ELR (cell line): ENCODE data around the gene TTC32.

Experiments used
- DNase-seq: peaks from one replicate; pipeline ENCODE4 v3.0.0-alpha.2; 2015; ENCODE audit warnings: low read depth

The TTC32 gene

DNA sequence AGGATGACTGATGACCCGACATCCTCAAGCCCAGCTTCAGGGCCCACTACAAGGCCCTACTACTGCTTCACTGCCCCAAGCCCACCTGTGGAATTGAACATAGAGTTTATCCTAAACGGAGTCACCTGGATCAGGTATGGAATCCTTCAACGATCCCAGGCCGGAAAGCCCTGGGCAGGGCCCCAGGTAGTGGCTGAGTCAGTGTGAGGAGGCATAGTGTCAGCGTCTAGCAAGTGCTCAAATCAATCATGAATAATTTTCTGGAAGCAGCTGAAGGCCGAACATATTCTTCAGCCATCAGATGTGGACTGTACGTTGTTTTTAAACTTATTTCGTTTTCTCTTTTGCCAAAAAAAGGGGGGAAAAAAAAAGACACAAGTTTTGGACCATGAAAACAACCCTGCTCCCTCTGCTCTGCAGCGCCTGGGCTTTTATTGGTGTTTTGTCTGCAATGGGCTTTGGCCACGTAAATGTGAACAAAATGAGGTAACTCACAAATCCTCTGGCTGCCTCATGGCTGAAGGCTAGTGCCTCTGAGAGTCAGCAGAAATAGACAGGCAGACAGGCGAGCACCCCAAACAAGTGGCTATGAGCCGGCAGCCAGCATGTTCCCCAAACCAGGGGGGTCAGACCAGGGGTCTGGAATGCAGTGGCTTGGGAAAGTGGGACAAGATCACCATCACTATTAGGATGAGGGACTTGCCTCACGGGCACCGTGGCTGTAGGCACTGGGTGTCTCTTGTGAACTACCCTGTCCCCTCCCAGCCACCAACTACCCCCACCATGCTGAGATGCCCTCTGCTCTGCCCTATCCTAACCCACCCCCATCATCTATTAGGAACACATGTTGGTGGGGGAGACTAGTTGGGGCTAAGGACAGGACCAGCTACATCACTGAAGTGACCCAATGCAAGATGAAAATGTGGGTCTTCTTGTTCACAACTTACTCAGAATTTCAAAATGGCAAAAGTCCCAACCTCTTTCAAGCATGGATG, 51.4 kb downstream of the TTC32 start:
- no peak for DNase-seq

DNA sequence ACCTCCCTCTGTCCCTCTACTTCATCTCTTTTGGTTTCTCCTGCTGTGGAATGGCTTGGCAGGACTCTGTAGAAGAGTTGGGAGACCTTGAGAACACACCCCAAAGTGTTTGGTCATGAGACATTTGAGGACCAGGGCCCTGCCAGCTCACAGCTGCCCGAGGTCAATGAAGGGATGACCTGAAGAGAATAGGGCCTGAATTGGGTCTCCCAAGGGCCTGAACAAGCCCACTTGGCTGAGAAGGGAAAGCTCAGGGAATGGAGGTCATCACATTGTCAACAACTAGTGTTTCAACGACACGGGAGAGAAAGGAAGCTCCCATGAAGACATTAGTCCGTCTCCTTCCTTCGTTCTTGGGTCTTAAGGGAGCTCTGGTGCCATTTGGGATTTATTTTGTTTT, 52.8 kb downstream of the TTC32 start:
- no peak for DNase-seq

- no peak for DNase-seq
These were observed 53.6 kb downstream of the TTC32 start for GRCh38 chr2:19848029-19848750.

- no peak for DNase-seq
These were observed 54.3 kb downstream of the TTC32 start for GRCh38 chr2:19847486-19847885.
